Activated naive CD4-positive, alpha-beta T cell treated with Interleukin-2 at 50 U/mL for 16 hours (primary cell): ENCODE measurements around the gene SNRPF.
"Not testable (repeated sequence)": the region's sequence is repeated elsewhere in the genome, so short reads cannot be mapped to it uniquely, and the experiment has no call there.

ENCODE experiments used
- DNase-seq: peaks from one replicate; pipeline ENCODE4 v3.0.0-alpha.2; 2020

SNRPF gene

GRCh38 chr12:95858451-95859343, at the start of gene SNRPF:
Gene SNRPF (plus strand): TSS chr12:95858952. CDS start chr12:95859074, 122 bp downstream.
- DNase-seq, result peak; percentile 93

GRCh38 chr12:95809000-95809680, 49.6 kb upstream of the SNRPF start:
- no peak for DNase-seq

GRCh38 chr12:95810411-95810810, 48.3 kb upstream of the SNRPF start:
- DNase-seq, result no peak

GRCh38 chr12:95812155-95812554, 46.6 kb upstream of the SNRPF start:
- not testable (repeated sequence) for DNase-seq

- DNase-seq, result no peak
Measured at GRCh38 chr12:95815632-95816212, 43.0 kb upstream of the SNRPF start.

GRCh38 chr12:95820096-95820703, 38.6 kb upstream of the SNRPF start:
- no peak for DNase-seq

GRCh38 chr12:95829395-95829794, 29.4 kb upstream of the SNRPF start:
- DNase-seq, result no peak

GRCh38 chr12:95830335-95831089, 28.2 kb upstream of the SNRPF start:
- no peak for DNase-seq

- DNase-seq, result no peak
Measured at GRCh38 chr12:95834572-95834971, 24.2 kb upstream of the SNRPF start.

- DNase-seq, result no peak
Measured at GRCh38 chr12:95836185-95836609, 22.6 kb upstream of the SNRPF start.

GRCh38 chr12:95836630-95837239, 22.0 kb upstream of the SNRPF start:
- DNase-seq, result no peak

GRCh38 chr12:95837240-95838038, 21.3 kb upstream of the SNRPF start:
- no peak for DNase-seq

- no peak for DNase-seq
Measured at GRCh38 chr12:95838125-95838524, 20.6 kb upstream of the SNRPF start.

- not testable (repeated sequence) for DNase-seq
Measured at GRCh38 chr12:95842426-95842825, 16.3 kb upstream of the SNRPF start.

- no peak for DNase-seq
Measured at GRCh38 chr12:95848575-95849388, 10.0 kb upstream of the SNRPF start.

GRCh38 chr12:95851606-95852005, 7.1 kb upstream of the SNRPF start:
- DNase-seq, result no peak

- DNase-seq, result no peak
Measured at GRCh38 chr12:95852133-95852532, 6.6 kb upstream of the SNRPF start.

- DNase-seq, result no peak
Measured at GRCh38 chr12:95857156-95857555, 1.6 kb upstream of the SNRPF start.

- DNase-seq, result no peak
Measured at GRCh38 chr12:95857799-95858198, 953 bp upstream of the SNRPF start.

GRCh38 chr12:95859344-95859816, 628 bp downstream of the SNRPF start:
- peak; percentile 19 for DNase-seq
